ENCODE measurements around the gene MBP.
"Not testable (repeated sequence)": the region's sequence is repeated elsewhere in the genome, so short reads cannot be mapped to it uniquely, and the experiment has no call there.

MBP gene

DNA sequence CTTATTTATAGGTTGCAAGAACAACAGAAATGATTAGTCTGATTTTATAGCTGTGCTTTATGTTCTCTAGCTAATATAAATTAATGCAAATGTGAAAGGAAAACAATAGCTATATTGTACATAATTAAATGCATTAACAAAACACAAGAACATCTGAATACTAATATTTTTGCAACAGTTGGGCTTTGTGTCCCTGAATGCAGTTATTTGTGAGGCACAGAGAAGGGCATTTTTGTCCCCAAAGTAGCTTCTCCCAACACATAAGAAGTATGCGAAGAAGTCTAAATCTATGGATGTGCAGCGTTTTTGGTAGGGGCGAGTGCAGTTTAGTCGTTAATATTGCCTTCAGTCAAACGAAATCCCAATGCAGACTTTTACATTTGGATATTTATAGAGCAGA lies 110.0 kb downstream of the MBP start:
- DNase-seq (ENCODE audit: low read depth): no peak

DNA sequence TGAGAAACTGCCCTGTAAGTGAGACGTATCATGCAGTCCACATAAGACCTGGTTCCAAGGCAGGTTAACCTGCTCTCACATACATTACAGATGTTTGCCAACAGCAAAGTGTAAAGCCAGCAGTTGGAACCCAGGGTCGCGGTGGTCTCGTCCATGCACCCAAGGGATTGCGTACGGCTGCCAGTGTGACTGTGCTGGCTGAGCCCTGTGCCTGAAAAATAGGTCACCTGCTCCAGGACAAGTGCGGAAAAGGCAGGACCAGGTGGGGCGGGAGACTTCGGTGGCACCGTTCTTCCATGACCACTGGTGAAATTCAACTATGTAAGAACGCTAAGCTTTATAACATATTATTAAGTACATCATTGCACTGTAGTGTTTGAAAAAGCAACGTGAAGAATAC lies 110.5 kb downstream of the MBP start:
- no peak for DNase-seq (ENCODE audit: low read depth)

GRCh38 chr18:77021478-77021877 lies 111.1 kb downstream of the MBP start:
- DNase-seq (ENCODE audit: low read depth): not testable (repeated sequence)

DNA sequence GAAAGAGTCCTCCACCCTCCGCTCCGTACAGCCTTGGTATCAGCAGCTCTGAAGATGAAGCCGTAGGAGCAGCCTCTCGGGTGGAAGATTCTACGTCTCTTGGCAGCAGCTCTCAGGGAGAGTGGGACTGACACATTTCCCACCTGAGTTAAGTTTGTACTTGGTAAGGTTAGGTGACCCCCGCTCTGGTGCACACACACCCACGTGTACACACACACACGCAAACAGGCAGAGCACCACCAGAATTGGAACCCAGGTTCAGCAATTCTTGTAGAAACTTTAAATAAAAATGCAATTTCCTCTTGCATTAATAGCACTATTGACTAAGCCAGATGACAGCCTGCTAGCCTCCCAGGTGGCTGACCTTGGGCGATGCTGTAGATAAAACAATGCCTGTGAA lies 111.5 kb downstream of the MBP start:
- DNase-seq (ENCODE audit: low read depth): no peak

GRCh38 chr18:77020561-77020960 lies 112.0 kb downstream of the MBP start:
- DNase-seq (ENCODE audit: low read depth): no peak

- no peak for DNase-seq (ENCODE audit: low read depth)
Observed at GRCh38 chr18:77019641-77020040, 112.9 kb downstream of the MBP start.

DNA sequence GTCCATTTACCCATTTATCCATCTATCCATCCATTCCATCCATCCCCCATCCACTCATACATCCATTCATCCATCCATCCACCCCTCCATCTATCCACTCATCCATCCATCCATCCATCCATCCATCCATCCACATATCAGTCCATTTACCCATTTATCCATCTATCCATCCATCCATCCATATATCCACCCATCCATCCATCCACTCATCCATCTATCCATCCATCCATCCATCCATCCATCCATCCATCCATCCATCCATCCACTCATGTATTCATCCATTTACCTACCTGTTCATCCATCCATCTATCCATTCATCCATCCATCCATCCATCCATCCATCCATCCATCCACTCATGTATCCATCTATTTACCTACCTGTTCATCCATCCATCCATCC lies 113.9 kb downstream of the MBP start:
- not testable (repeated sequence) for DNase-seq (ENCODE audit: low read depth)

- DNase-seq (ENCODE audit: low read depth): no peak
Observed at GRCh38 chr18:77017355-77017754, 115.2 kb downstream of the MBP start.

DNA sequence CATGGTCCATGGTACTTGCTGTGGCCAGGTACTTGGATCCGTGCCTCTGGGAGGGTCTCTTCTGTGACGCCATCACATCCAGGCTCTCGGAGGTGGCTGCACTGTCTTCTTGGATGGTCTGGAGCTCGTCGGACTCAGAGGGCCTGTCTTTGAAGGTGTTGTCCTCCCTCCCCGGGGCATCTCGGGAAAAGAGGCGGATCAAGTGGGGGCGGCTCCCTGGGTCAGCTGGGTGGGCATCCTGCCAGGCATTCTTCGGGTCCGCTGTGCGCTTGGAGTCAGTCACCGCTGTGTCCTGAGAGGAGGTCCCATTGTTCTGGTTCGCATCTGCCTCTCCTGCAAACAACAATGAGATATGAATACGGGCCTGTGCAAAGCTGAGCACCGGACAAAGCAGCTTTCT lies 115.6 kb downstream of the MBP start:
- no peak for DNase-seq (ENCODE audit: low read depth)

DNA sequence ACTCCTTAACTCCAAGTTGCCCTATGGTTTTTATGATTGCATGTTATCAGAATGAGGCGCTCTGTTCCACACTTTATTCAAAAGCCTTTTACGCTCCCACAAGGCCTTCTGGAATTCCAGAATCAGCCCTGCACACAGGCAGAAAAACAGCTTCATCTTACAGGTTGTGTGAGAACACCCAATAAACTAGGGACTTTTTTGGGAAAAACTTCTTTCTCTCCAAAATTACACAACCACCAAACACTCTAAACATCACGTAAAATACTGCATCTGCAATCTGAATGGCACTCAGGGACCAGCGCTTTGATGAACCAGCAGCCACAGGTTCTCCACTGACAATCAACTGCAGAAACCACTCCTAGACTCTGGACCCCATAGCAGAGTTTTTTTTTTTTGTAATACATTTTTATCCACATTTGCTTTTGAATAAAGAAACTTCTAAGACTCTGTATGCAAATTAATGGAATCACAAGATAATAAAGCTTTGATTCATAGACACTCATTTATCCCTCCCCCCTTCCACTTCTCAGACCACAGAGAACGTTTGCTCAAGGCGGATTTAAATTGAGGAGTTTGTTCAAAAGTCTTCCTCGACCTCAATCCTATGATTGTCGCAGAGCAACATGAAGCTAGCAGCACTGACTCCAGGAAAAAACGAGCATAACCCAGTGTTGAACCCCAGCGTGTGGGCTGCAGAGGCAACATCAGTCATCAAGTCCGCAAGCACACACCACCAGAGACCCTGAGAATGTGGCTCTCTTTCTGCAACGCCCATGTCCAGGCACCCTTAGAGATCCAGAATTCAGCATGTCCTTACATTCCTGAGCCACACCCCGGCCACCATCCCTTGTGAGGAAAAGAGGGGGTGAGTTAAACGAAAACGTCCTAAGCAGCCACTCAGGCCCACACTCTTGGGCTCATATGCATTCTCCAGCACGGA lies 116.5 kb downstream of the MBP start:
- no peak for DNase-seq (ENCODE audit: low read depth)

- DNase-seq (ENCODE audit: low read depth): no peak
Observed at GRCh38 chr18:77015169-77015568, 117.4 kb downstream of the MBP start.

- no peak for DNase-seq (ENCODE audit: low read depth)
Observed at GRCh38 chr18:77014538-77014937, 118.0 kb downstream of the MBP start.

GRCh38 chr18:77013811-77014521 lies 118.6 kb downstream of the MBP start:
- no peak for DNase-seq (ENCODE audit: low read depth)

GRCh38 chr18:77012806-77013541 lies 119.6 kb downstream of the MBP start:
- DNase-seq (ENCODE audit: low read depth): no peak

- no peak for DNase-seq (ENCODE audit: low read depth)
Observed at GRCh38 chr18:77012120-77012519, 120.5 kb downstream of the MBP start.

- no peak for DNase-seq (ENCODE audit: low read depth)
Observed at GRCh38 chr18:77009675-77010074, 122.9 kb downstream of the MBP start.

DNA sequence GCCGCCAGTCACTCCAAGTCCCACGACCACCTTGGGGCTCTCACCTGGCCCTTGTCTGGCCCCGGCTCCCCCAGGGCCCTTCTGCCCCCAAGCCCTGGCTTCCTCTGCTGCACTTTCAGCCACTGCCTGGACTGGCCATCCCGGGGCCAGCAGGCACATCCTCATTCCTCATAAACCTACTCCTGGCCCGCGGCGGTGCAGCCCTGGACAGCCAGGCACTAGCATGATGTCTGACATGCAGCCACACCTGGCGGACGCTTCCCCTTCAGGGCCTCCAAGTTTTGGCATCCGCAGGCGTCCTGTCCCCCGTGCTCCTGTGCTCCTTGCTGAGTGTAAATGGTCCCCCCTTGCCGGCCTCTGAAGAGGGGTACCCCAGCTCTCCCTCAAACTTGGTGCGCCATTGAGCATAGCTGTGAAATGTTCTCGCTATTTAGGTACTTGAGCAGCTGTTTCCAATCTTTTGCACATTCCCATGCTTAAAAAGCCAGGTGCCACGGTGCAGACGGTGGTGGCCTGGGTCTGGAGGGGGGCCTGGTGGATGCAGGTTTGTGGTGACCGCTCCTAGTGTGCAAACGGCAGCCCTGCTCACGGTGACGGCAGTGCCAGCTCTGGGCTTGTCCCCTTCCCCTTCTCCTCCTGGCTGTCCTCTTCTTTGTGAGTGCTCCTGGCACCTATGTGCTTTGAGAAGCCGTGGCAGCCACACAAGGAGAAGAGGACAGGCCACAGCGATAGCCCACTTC lies 123.8 kb downstream of the MBP start:
- no peak for DNase-seq (ENCODE audit: low read depth)

DNA sequence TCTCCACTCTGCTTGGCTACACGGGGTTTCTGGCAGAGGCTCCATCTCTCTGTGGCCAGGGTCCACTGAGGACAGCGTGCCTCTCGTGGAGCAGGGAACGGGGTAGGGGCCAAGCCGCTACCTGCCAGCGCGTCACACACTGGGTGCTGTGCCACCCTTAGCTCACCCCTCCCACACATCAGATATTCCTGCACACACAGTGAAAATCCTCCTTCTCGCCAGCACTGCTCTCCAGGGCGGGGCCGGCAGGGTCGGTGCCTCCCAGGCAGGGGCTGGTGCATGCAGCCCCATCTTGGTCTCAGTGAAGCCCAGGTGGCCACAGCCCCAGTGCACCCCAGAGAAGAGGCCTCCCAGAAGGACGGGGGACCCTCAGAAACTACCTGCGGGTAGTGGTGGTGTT lies 124.6 kb downstream of the MBP start:
- DNase-seq (ENCODE audit: low read depth): no peak

DNA sequence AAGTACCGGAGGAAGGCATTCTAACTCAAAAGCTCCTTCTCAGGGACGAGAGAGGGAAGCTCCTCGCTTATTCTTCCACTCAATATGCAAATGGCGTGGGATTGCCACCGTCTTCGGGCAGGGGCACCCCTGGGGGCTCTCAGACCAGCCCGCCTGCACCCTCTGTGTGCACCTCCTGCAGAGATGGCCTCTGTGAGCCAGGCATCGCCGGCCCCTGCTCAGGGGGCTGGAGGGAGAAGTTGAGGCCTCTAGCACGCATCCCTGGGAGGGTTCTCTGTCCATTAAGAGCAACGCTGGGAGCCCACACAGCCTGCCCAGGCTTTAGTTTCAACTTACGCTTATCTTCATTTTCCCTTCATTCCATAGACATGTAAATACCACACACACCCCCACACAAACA lies 125.3 kb downstream of the MBP start:
- DNase-seq (ENCODE audit: low read depth): no peak

- DNase-seq (ENCODE audit: low read depth): no peak
Observed at GRCh38 chr18:77006305-77007175, 126.0 kb downstream of the MBP start.

DNA sequence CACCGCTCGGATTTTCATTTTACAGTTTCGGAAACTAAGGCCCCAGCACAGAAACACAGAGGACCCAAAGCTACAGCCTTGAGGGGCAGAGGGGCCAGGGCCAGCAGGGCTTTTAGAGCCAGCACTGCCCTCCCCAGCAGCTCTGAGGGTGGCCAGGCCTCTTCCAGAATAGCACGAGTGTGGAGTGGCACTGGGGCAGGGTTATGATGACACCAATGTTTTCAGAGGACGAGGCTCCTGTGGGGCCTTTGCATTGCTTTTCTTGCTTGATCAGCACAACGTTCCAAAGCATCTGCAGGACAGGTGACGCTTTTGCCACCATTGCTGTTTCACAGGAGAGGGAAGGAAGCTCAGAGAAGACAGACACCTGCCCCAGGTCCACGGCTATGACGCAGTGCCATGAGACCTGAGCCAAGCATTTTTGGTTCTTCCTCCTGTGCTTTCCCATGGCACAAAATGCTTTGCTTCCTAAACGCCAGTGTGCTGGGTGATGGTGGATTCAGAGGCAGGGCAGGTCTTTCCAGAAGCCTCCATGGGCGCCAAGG lies 126.9 kb downstream of the MBP start:
- no peak for DNase-seq (ENCODE audit: low read depth)
